ENCODE data around the gene GNAQ. TPM values are rescaled to one million over a fixed set of nuclear protein-coding genes. Genes with fewer than 3 reads are reported as not detected.

Gene GNAQ
- polyA plus RNA-seq, 2 donors, result 11.3 to 12.8 TPM

- Histone ChIP-seq H3K9me3 (ENCODE audit: control insufficient read depth in 2 of 2, insufficient read depth in 1 of 2, low read depth in 1 of 2, low read length in 1 of 2) (no peaks in the 10 kb centered on the region), H3K4me1 (ENCODE audit: control insufficient read depth in 2 of 2, insufficient read depth in 2 of 2, low read length in 1 of 2) (peaks cover 8% of the 10 kb centered on the region in 2 donors), H3K36me3 (ENCODE audit: control insufficient read depth in 2 of 2, insufficient read depth in 2 of 2, low read length in 1 of 2) (no peaks in the 10 kb centered on the region), H3K27ac (ENCODE audit: low read depth in 2 of 2, low read length in 1 of 2) (no peak overlapping the region), H3K27me3 (ENCODE audit: control insufficient read depth in 1 of 2, insufficient read depth in 2 of 2, low read length in 2 of 2) (no peaks in the 10 kb centered on the region), H3K4me3 (ENCODE audit: low read depth in 1 of 2, low read length in 2 of 2) (no peak overlapping the region)
- 73 to 79% methylated on average over 4 of the region's 4 CpGs for WGBS, 2 donors
These were observed 88.6 kb downstream of the GNAQ start for GRCh38 chr9:77943057-77943456.

GRCh38 chr9:77939149-77939668, 92.4 kb downstream of the GNAQ start:
- WGBS, 2 donors, result 70 to 71% methylated on average over 2 of the region's 2 CpGs
- no peaks in the 10 kb centered on the region for H3K27me3 ChIP-seq (ENCODE audit: control insufficient read depth in 1 of 2, insufficient read depth in 2 of 2, low read length in 2 of 2)
- no peaks in the 10 kb centered on the region for H3K4me1 ChIP-seq (ENCODE audit: control insufficient read depth in 2 of 2, insufficient read depth in 2 of 2, low read length in 1 of 2)
- H3K9me3 ChIP-seq (ENCODE audit: control insufficient read depth in 2 of 2, insufficient read depth in 1 of 2, low read depth in 1 of 2, low read length in 1 of 2), result no peaks in the 10 kb centered on the region
- H3K36me3 ChIP-seq (ENCODE audit: control insufficient read depth in 2 of 2, insufficient read depth in 2 of 2, low read length in 1 of 2), result no peaks in the 10 kb centered on the region
- H3K27ac ChIP-seq (ENCODE audit: low read depth in 2 of 2, low read length in 1 of 2), result no peak overlapping the region
- H3K4me3 ChIP-seq (ENCODE audit: low read depth in 1 of 2, low read length in 2 of 2), result no peak overlapping the region

GRCh38 chr9:77938163-77938562, 93.4 kb downstream of the GNAQ start:
- WGBS, 2 donors, result 94 to 98% methylated on average over 2 of the region's 2 CpGs
- Histone ChIP-seq H3K36me3 (ENCODE audit: control insufficient read depth in 2 of 2, insufficient read depth in 2 of 2, low read length in 1 of 2) (no peaks in the 10 kb centered on the region), H3K27me3 (ENCODE audit: control insufficient read depth in 1 of 2, insufficient read depth in 2 of 2, low read length in 2 of 2) (no peaks in the 10 kb centered on the region), H3K4me1 (ENCODE audit: control insufficient read depth in 2 of 2, insufficient read depth in 2 of 2, low read length in 1 of 2) (peaks cover 0 to 3% of the 10 kb centered on the region in 2 donors), H3K4me3 (ENCODE audit: low read depth in 1 of 2, low read length in 2 of 2) (no peak overlapping the region), H3K27ac (ENCODE audit: low read depth in 2 of 2, low read length in 1 of 2) (no peak overlapping the region), H3K9me3 (ENCODE audit: control insufficient read depth in 2 of 2, insufficient read depth in 1 of 2, low read depth in 1 of 2, low read length in 1 of 2) (no peaks in the 10 kb centered on the region)

GRCh38 chr9:77935974-77936373, 95.6 kb downstream of the GNAQ start:
- WGBS, 2 donors, result 51 to 79% methylated on average over 3 of the region's 3 CpGs

GRCh38 chr9:77935211-77935610, 96.4 kb downstream of the GNAQ start:
- no peak overlapping the region for H3K27ac ChIP-seq (ENCODE audit: low read depth in 2 of 2, low read length in 1 of 2)
- H3K36me3 ChIP-seq (ENCODE audit: control insufficient read depth in 2 of 2, insufficient read depth in 2 of 2, low read length in 1 of 2), result no peaks in the 10 kb centered on the region
- no peaks in the 10 kb centered on the region for H3K27me3 ChIP-seq (ENCODE audit: control insufficient read depth in 1 of 2, insufficient read depth in 2 of 2, low read length in 2 of 2)
- H3K4me1 ChIP-seq (ENCODE audit: control insufficient read depth in 2 of 2, insufficient read depth in 2 of 2, low read length in 1 of 2), result peaks cover 0 to 6% of the 10 kb centered on the region in 2 donors
- WGBS, 2 donors, result 89 to 93% methylated on average over 3 of the region's 3 CpGs
- no peak overlapping the region for H3K4me3 ChIP-seq (ENCODE audit: low read depth in 1 of 2, low read length in 2 of 2)
- H3K9me3 ChIP-seq (ENCODE audit: control insufficient read depth in 2 of 2, insufficient read depth in 1 of 2, low read depth in 1 of 2, low read length in 1 of 2), result no peaks in the 10 kb centered on the region

More at GRCh38 chr9:77935974-77936373, 95.6 kb downstream of the GNAQ start:
- H3K27ac ChIP-seq (ENCODE audit: low read depth in 2 of 2, low read length in 1 of 2), result no peak overlapping the region
- H3K4me1 ChIP-seq (ENCODE audit: control insufficient read depth in 2 of 2, insufficient read depth in 2 of 2, low read length in 1 of 2), result peaks cover 0 to 6% of the 10 kb centered on the region in 2 donors
- H3K9me3 ChIP-seq (ENCODE audit: control insufficient read depth in 2 of 2, insufficient read depth in 1 of 2, low read depth in 1 of 2, low read length in 1 of 2), result no peaks in the 10 kb centered on the region
- H3K27me3 ChIP-seq (ENCODE audit: control insufficient read depth in 1 of 2, insufficient read depth in 2 of 2, low read length in 2 of 2), result no peaks in the 10 kb centered on the region
- no peaks in the 10 kb centered on the region for H3K36me3 ChIP-seq (ENCODE audit: control insufficient read depth in 2 of 2, insufficient read depth in 2 of 2, low read length in 1 of 2)
- H3K4me3 ChIP-seq (ENCODE audit: low read depth in 1 of 2, low read length in 2 of 2), result no peak overlapping the region

GRCh38 chr9:77933976-77934375, 97.6 kb downstream of the GNAQ start:
- H3K4me3 ChIP-seq (ENCODE audit: low read depth in 1 of 2, low read length in 2 of 2), result no peak overlapping the region
- no peaks in the 10 kb centered on the region for H3K36me3 ChIP-seq (ENCODE audit: control insufficient read depth in 2 of 2, insufficient read depth in 2 of 2, low read length in 1 of 2)
- H3K27ac ChIP-seq (ENCODE audit: low read depth in 2 of 2, low read length in 1 of 2), result no peak overlapping the region
- H3K27me3 ChIP-seq (ENCODE audit: control insufficient read depth in 1 of 2, insufficient read depth in 2 of 2, low read length in 2 of 2), result no peaks in the 10 kb centered on the region
- H3K9me3 ChIP-seq (ENCODE audit: control insufficient read depth in 2 of 2, insufficient read depth in 1 of 2, low read depth in 1 of 2, low read length in 1 of 2), result no peaks in the 10 kb centered on the region
- H3K4me1 ChIP-seq (ENCODE audit: control insufficient read depth in 2 of 2, insufficient read depth in 2 of 2, low read length in 1 of 2), result peaks cover 0 to 6% of the 10 kb centered on the region in 2 donors
- WGBS, 2 donors, result 94 to 96% methylated on average over 8 of the region's 8 CpGs

GRCh38 chr9:77933019-77933418, 98.6 kb downstream of the GNAQ start:
- Histone ChIP-seq H3K9me3 (ENCODE audit: control insufficient read depth in 2 of 2, insufficient read depth in 1 of 2, low read depth in 1 of 2, low read length in 1 of 2) (no peaks in the 10 kb centered on the region), H3K4me3 (ENCODE audit: low read depth in 1 of 2, low read length in 2 of 2) (no peak overlapping the region), H3K27ac (ENCODE audit: low read depth in 2 of 2, low read length in 1 of 2) (no peak overlapping the region), H3K36me3 (ENCODE audit: control insufficient read depth in 2 of 2, insufficient read depth in 2 of 2, low read length in 1 of 2) (no peaks in the 10 kb centered on the region), H3K27me3 (ENCODE audit: control insufficient read depth in 1 of 2, insufficient read depth in 2 of 2, low read length in 2 of 2) (no peaks in the 10 kb centered on the region), H3K4me1 (ENCODE audit: control insufficient read depth in 2 of 2, insufficient read depth in 2 of 2, low read length in 1 of 2) (peaks cover 0 to 6% of the 10 kb centered on the region in 2 donors)
- WGBS, 2 donors, result 77 to 78% methylated on average over 7 of the region's 7 CpGs

GRCh38 chr9:77929942-77930341, 101.7 kb downstream of the GNAQ start:
- H3K9me3 ChIP-seq (ENCODE audit: control insufficient read depth in 2 of 2, insufficient read depth in 1 of 2, low read depth in 1 of 2, low read length in 1 of 2), result no peaks in the 10 kb centered on the region
- H3K27ac ChIP-seq (ENCODE audit: low read depth in 2 of 2, low read length in 1 of 2), result no peak overlapping the region
- H3K4me1 ChIP-seq (ENCODE audit: control insufficient read depth in 2 of 2, insufficient read depth in 2 of 2, low read length in 1 of 2), result peaks cover under 1 to 7% of the 10 kb centered on the region in 2 donors
- H3K36me3 ChIP-seq (ENCODE audit: control insufficient read depth in 2 of 2, insufficient read depth in 2 of 2, low read length in 1 of 2), result no peaks in the 10 kb centered on the region
- no peaks in the 10 kb centered on the region for H3K27me3 ChIP-seq (ENCODE audit: control insufficient read depth in 1 of 2, insufficient read depth in 2 of 2, low read length in 2 of 2)
- no peak overlapping the region for H3K4me3 ChIP-seq (ENCODE audit: low read depth in 1 of 2, low read length in 2 of 2)

- H3K36me3 ChIP-seq (ENCODE audit: control insufficient read depth in 2 of 2, insufficient read depth in 2 of 2, low read length in 1 of 2), result no peaks in the 10 kb centered on the region
- no peaks in the 10 kb centered on the region for H3K9me3 ChIP-seq (ENCODE audit: control insufficient read depth in 2 of 2, insufficient read depth in 1 of 2, low read depth in 1 of 2, low read length in 1 of 2)
- H3K27me3 ChIP-seq (ENCODE audit: control insufficient read depth in 1 of 2, insufficient read depth in 2 of 2, low read length in 2 of 2), result no peaks in the 10 kb centered on the region
- 52 to 54% methylated on average over 2 of the region's 2 CpGs for WGBS, 2 donors
- no peak overlapping the region for H3K27ac ChIP-seq (ENCODE audit: low read depth in 2 of 2, low read length in 1 of 2)
- H3K4me1 ChIP-seq (ENCODE audit: control insufficient read depth in 2 of 2, insufficient read depth in 2 of 2, low read length in 1 of 2), result peaks cover 3 to 5% of the 10 kb centered on the region in 2 donors
- no peak overlapping the region for H3K4me3 ChIP-seq (ENCODE audit: low read depth in 1 of 2, low read length in 2 of 2)
These were observed 104.3 kb downstream of the GNAQ start for GRCh38 chr9:77927265-77927664.

- no peak overlapping the region for H3K27ac ChIP-seq (ENCODE audit: low read depth in 2 of 2, low read length in 1 of 2)
- H3K27me3 ChIP-seq (ENCODE audit: control insufficient read depth in 1 of 2, insufficient read depth in 2 of 2, low read length in 2 of 2), result no peaks in the 10 kb centered on the region
- H3K9me3 ChIP-seq (ENCODE audit: control insufficient read depth in 2 of 2, insufficient read depth in 1 of 2, low read depth in 1 of 2, low read length in 1 of 2), result no peaks in the 10 kb centered on the region
These were observed 105.2 kb downstream of the GNAQ start for GRCh38 chr9:77926371-77926878.

More at GRCh38 chr9:77926371-77926878, 105.2 kb downstream of the GNAQ start:
- Histone ChIP-seq H3K36me3 (ENCODE audit: control insufficient read depth in 2 of 2, insufficient read depth in 2 of 2, low read length in 1 of 2) (no peaks in the 10 kb centered on the region), H3K4me1 (ENCODE audit: control insufficient read depth in 2 of 2, insufficient read depth in 2 of 2, low read length in 1 of 2) (peaks cover 3 to 5% of the 10 kb centered on the region in 2 donors), H3K4me3 (ENCODE audit: low read depth in 1 of 2, low read length in 2 of 2) (no peak overlapping the region)
